WTC11 (cell line): Measurements from ENCODE around the gene DSTN. TPM values are rescaled to one million over a fixed set of nuclear protein-coding genes. Genes with fewer than 3 reads are reported as not detected.

Experiments
- ATAC-seq: fragments of 200-7000 bp; cut with Tn5 transposase; 2 replicates; pipeline ENCODE4 v1.10.0; 2021; ENCODE audit warnings: mild to moderate bottlenecking, moderate library complexity
- CTCF ChIA-PET: fragments of 300-600 bp; sonication (Branson Sonifier 250); formaldehyde crosslinking; loops from one replicate; lab custom pipeline; 2021; ENCODE audit warnings: antibody characterized with exemption; lab: Charles Lee
- POLR2A ChIA-PET: fragments of 350-600 bp; sonication (Branson Sonifier 250); formaldehyde crosslinking; loops from one replicate; lab custom pipeline; 2021; ENCODE audit warnings: antibody characterized with exemption; lab: Charles Lee
- DNase-seq: peaks from one replicate; pipeline ENCODE4 v3.0.0; 2021; ENCODE audit warnings: low spot score
- H3K27ac Mint-ChIP-seq: 2 replicates; pipeline ENCODE4 v1.8.0; 2021; ENCODE audit warnings: mixed read lengths
- H3K27me3 Mint-ChIP-seq: 2 replicates; pipeline ENCODE4 v1.8.0; 2021; ENCODE audit warnings: low read depth, mild to moderate bottlenecking, moderate library complexity, mixed read lengths
- H3K36me3 Mint-ChIP-seq: 2 replicates; pipeline ENCODE4 v1.8.0; 2021; ENCODE audit warnings: mixed read lengths
- H3K4me1 Mint-ChIP-seq: 2 replicates; pipeline ENCODE4 v1.8.0; 2022; ENCODE audit warnings: mixed read lengths
- H3K4me3 Mint-ChIP-seq: 2 replicates; pipeline ENCODE4 v1.8.0; 2021; ENCODE audit warnings: mild to moderate bottlenecking, moderate library complexity, mixed read lengths
- H3K9me3 Mint-ChIP-seq: 2 replicates; pipeline ENCODE4 v1.8.0; 2021; ENCODE audit warnings: mixed read lengths
- CREB1 ChIP-seq: sonication (generic); formaldehyde crosslinking; IDR thresholded peaks from 2 replicates; pipeline ENCODE4 v1.8.0; 2023; ENCODE audit warnings: mild to moderate bottlenecking, missing genetic modification reagents
- ESRRA ChIP-seq: sonication (generic); formaldehyde crosslinking; IDR thresholded peaks from 2 replicates; pipeline ENCODE4 v1.8.1; 2022; ENCODE audit warnings: mild to moderate bottlenecking, missing genetic modification reagents, borderline replicate concordance
- ETV6 ChIP-seq: sonication (generic); formaldehyde crosslinking; IDR thresholded peaks from 2 replicates; pipeline ENCODE4 v1.8.1; 2022; ENCODE audit warnings: mild to moderate bottlenecking, missing genetic modification reagents
- FOXP1 ChIP-seq: sonication (generic); formaldehyde crosslinking; IDR thresholded peaks from 2 replicates; pipeline ENCODE4 v1.8.0; 2022; ENCODE audit warnings: missing genetic modification reagents, mild to moderate bottlenecking, moderate library complexity, borderline replicate concordance
- NFE2L1 ChIP-seq: sonication (generic); formaldehyde crosslinking; IDR thresholded peaks from 2 replicates; pipeline ENCODE4 v1.8.1; 2023; ENCODE audit warnings: missing genetic modification reagents
- NR3C1 ChIP-seq: sonication (generic); formaldehyde crosslinking; conservative IDR thresholded peaks from 2 replicates; pipeline ENCODE4 v1.8.1; 2023; ENCODE audit warnings: low read depth, mild to moderate bottlenecking, missing genetic modification reagents
- OVOL2 ChIP-seq: fragments of 250-450 bp; sonication (Bioruptor Pico); IDR thresholded peaks from 2 replicates; pipeline ENCODE4 v1.9.0; 2021; ENCODE audit warnings: mild to moderate bottlenecking, borderline replicate concordance
- RELA ChIP-seq: sonication (generic); formaldehyde crosslinking; IDR thresholded peaks from 2 replicates; pipeline ENCODE4 v1.8.1; 2022; ENCODE audit warnings: missing genetic modification reagents, mild to moderate bottlenecking, borderline replicate concordance
- SMAD4 ChIP-seq: sonication (generic); formaldehyde crosslinking; IDR thresholded peaks from 2 replicates; pipeline ENCODE4 v1.8.0; 2022; ENCODE audit warnings: mild to moderate bottlenecking, missing genetic modification reagents
- TEAD4 ChIP-seq: sonication (generic); formaldehyde crosslinking; IDR thresholded peaks from 2 replicates; pipeline ENCODE4 v1.8.0; 2022; ENCODE audit warnings: mild to moderate bottlenecking, missing genetic modification reagents
- ZNF219 ChIP-seq: sonication (generic); formaldehyde crosslinking; IDR thresholded peaks from 2 replicates; pipeline ENCODE4 v1.8.0; 2023; ENCODE audit warnings: missing genetic modification reagents, mild to moderate bottlenecking, borderline replicate concordance
- ZNF263 ChIP-seq: sonication (generic); formaldehyde crosslinking; IDR thresholded peaks from 2 replicates; pipeline ENCODE4 v1.8.1; 2022; ENCODE audit warnings: low read depth, mild to moderate bottlenecking, moderate library complexity, missing genetic modification reagents
- ZNF416 ChIP-seq: fragments of 250-450 bp; sonication (Bioruptor Pico); IDR thresholded peaks from 2 replicates; pipeline ENCODE4 v1.9.0; 2021; ENCODE audit warnings: mild to moderate bottlenecking, inconsistent platforms
- total RNA-seq: library from RNA; stranded (reverse); gene quantifications from 3 replicates; pipeline ENCODE4 v1.2.3, GENCODE V29; 2021
- TF ChIP-seq, protein P1 (sequence below): sonication (generic); formaldehyde crosslinking; IDR thresholded peaks from 2 replicates; pipeline ENCODE4 v1.8.0; 2023; ENCODE audit warnings: missing genetic modification reagents, mild to moderate bottlenecking, borderline replicate concordance
- TF ChIP-seq, protein P2 (sequence below): fragments of 200-600 bp; IDR thresholded peaks from 2 replicates; pipeline ENCODE4 v1.8.0; 2022; ENCODE audit warnings: antibody characterized with exemption
- TF ChIP-seq, protein P3 (sequence below): sonication (generic); formaldehyde crosslinking; IDR thresholded peaks from 2 replicates; pipeline ENCODE4 v1.8.1; 2023; ENCODE audit warnings: mild to moderate bottlenecking, missing genetic modification reagents
- TF ChIP-seq, protein P4 (sequence below): sonication (generic); formaldehyde crosslinking; conservative IDR thresholded peaks from 2 replicates; pipeline ENCODE4 v1.8.1; 2022; ENCODE audit warnings: mild to moderate bottlenecking, missing genetic modification reagents
- TF ChIP-seq, protein P5 (sequence below): sonication (generic); formaldehyde crosslinking; IDR thresholded peaks from 2 replicates; pipeline ENCODE4 v1.8.1; 2023; ENCODE audit warnings: mild to moderate bottlenecking, missing genetic modification reagents
- TF ChIP-seq, protein P6 (sequence below): sonication (generic); formaldehyde crosslinking; IDR thresholded peaks from 2 replicates; pipeline ENCODE4 v1.8.0; 2022; ENCODE audit warnings: mild to moderate bottlenecking, missing genetic modification reagents
- TF ChIP-seq, protein P7 (sequence below): sonication (generic); formaldehyde crosslinking; IDR thresholded peaks from 2 replicates; pipeline ENCODE4 v1.8.1; 2023; ENCODE audit warnings: mild to moderate bottlenecking, missing genetic modification reagents, moderate library complexity

The DSTN gene
- total RNA-seq, 1 experiment from 2014 or later: 153 TPM

DNA sequence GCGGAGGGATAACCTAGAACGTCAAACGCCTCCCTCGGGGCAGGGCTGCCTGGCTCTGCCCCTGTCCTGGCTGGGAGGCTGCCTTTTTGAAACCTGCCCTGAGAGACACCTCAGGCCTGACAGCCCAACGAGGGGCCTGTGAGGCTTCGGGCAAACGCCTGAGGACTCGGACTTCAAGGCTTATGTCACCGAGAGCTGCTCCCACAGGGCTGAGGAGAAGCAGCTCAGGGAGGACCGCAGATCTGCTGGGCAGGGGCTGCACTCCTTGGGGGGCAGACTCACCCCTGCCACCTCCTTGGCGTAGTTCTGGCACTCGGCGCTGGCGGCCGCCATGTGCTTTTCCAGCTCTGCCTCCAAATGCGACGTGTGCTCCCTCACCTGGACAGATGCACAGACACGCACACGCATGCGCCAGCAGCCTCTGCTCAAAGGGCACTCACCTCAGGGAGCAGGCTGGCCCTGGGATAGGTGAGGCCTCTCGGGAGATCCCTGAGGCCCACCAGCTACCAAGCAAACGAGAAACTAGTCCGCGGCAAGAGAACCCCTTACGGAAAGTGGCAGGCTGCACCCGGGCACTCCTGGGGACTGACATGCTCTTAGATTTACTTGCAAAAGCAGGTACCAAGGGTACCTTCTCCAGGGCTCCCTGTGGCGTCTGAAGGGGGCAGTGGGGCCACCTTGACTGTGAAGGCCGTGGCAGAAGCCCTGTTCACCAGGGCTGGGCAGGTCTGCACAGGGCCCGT is 49.6 kb downstream of the DSTN start (continued):
- TF ChIP-seq, protein P1, sequence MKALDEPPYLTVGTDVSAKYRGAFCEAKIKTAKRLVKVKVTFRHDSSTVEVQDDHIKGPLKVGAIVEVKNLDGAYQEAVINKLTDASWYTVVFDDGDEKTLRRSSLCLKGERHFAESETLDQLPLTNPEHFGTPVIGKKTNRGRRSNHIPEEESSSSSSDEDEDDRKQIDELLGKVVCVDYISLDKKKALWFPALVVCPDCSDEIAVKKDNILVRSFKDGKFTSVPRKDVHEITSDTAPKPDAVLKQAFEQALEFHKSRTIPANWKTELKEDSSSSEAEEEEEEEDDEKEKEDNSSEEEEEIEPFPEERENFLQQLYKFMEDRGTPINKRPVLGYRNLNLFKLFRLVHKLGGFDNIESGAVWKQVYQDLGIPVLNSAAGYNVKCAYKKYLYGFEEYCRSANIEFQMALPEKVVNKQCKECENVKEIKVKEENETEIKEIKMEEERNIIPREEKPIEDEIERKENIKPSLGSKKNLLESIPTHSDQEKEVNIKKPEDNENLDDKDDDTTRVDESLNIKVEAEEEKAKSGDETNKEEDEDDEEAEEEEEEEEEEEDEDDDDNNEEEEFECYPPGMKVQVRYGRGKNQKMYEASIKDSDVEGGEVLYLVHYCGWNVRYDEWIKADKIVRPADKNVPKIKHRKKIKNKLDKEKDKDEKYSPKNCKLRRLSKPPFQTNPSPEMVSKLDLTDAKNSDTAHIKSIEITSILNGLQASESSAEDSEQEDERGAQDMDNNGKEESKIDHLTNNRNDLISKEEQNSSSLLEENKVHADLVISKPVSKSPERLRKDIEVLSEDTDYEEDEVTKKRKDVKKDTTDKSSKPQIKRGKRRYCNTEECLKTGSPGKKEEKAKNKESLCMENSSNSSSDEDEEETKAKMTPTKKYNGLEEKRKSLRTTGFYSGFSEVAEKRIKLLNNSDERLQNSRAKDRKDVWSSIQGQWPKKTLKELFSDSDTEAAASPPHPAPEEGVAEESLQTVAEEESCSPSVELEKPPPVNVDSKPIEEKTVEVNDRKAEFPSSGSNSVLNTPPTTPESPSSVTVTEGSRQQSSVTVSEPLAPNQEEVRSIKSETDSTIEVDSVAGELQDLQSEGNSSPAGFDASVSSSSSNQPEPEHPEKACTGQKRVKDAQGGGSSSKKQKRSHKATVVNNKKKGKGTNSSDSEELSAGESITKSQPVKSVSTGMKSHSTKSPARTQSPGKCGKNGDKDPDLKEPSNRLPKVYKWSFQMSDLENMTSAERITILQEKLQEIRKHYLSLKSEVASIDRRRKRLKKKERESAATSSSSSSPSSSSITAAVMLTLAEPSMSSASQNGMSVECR: no peak
- TF ChIP-seq, protein P2, sequence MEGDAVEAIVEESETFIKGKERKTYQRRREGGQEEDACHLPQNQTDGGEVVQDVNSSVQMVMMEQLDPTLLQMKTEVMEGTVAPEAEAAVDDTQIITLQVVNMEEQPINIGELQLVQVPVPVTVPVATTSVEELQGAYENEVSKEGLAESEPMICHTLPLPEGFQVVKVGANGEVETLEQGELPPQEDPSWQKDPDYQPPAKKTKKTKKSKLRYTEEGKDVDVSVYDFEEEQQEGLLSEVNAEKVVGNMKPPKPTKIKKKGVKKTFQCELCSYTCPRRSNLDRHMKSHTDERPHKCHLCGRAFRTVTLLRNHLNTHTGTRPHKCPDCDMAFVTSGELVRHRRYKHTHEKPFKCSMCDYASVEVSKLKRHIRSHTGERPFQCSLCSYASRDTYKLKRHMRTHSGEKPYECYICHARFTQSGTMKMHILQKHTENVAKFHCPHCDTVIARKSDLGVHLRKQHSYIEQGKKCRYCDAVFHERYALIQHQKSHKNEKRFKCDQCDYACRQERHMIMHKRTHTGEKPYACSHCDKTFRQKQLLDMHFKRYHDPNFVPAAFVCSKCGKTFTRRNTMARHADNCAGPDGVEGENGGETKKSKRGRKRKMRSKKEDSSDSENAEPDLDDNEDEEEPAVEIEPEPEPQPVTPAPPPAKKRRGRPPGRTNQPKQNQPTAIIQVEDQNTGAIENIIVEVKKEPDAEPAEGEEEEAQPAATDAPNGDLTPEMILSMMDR: no peak
- TF ChIP-seq ESRRA (no peak), NFE2L1 (CRISPR knock-in tag) (no peak)
- TF ChIP-seq, protein P3, sequence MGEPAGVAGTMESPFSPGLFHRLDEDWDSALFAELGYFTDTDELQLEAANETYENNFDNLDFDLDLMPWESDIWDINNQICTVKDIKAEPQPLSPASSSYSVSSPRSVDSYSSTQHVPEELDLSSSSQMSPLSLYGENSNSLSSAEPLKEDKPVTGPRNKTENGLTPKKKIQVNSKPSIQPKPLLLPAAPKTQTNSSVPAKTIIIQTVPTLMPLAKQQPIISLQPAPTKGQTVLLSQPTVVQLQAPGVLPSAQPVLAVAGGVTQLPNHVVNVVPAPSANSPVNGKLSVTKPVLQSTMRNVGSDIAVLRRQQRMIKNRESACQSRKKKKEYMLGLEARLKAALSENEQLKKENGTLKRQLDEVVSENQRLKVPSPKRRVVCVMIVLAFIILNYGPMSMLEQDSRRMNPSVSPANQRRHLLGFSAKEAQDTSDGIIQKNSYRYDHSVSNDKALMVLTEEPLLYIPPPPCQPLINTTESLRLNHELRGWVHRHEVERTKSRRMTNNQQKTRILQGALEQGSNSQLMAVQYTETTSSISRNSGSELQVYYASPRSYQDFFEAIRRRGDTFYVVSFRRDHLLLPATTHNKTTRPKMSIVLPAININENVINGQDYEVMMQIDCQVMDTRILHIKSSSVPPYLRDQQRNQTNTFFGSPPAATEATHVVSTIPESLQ (CRISPR knock-in tag): no peak
- TF ChIP-seq, protein P4, sequence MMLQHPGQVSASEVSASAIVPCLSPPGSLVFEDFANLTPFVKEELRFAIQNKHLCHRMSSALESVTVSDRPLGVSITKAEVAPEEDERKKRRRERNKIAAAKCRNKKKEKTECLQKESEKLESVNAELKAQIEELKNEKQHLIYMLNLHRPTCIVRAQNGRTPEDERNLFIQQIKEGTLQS (CRISPR knock-in tag): no peak

DNA sequence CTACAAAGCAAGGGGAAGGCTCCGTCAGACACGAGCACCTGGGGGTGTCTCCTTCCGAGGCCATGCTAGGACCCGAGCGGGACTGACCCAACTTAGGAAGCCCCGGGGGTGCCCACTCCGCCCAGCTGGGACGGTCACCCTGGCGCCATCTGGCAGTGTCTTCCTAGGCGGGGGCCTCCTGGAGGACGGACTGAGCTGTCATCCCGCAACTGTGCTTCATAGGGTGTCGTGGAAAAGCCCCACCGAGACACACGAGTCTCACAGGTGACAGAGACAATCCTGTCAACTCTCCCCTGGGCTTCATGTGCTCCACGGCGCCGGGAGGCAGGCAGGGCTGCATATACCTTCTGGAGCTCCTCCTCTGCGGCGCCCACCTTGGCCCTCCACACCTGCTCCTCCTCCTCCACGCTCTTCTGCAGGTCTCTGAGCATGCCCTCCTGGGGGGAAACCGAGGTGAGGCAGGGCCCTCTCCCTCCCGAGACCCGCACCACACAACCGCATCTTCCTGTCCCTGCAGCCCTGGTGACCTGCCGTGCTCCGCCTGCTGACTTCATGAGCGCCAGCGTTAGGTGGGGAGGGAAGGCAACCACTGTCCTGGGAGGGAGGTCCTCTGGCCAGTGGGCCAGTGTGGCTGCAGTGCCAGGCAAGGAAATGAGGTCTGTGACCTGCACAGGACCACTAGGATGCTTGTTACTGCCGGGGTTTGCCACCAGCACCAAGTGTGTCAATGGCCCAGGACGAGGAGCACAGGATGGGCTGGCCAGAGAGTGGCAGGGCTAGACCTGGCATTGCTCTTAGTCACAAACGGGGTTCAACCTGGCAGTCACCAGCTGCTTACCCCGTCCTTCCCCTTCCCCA is 50.7 kb downstream of the DSTN start:
- ATAC-seq (no peak), DNase-seq (peak; percentile 8)
- no peaks in the 10 kb centered on the region for H3K27me3 Mint-ChIP-seq
- ChIA-PET CTCF (no interaction called here), POLR2A (no interaction called here)
- no peaks in the 10 kb centered on the region for H3K4me1 Mint-ChIP-seq
- no peak overlapping the region for H3K4me3 Mint-ChIP-seq
- H3K27ac Mint-ChIP-seq: no peak overlapping the region
- H3K9me3 Mint-ChIP-seq: no peaks in the 10 kb centered on the region
- peaks cover 54% of the 10 kb centered on the region for H3K36me3 Mint-ChIP-seq
- TF ChIP-seq ZNF416 (CRISPR knock-in tag) (no peak), RELA (CRISPR knock-in tag) (no peak), FOXP1 (CRISPR knock-in tag) (no peak), CREB1 (CRISPR knock-in tag) (no peak), OVOL2 (CRISPR knock-in tag) (no peak), NR3C1 (CRISPR knock-in tag) (no peak), ZNF263 (CRISPR knock-in tag) (no peak), TEAD4 (CRISPR knock-in tag) (no peak), SMAD4 (no peak), ZNF219 (CRISPR knock-in tag) (no peak), ETV6 (no peak)
- TF ChIP-seq, protein P4 (CRISPR knock-in tag): no peak
- TF ChIP-seq, protein P2: no peak
- TF ChIP-seq, protein P5, sequence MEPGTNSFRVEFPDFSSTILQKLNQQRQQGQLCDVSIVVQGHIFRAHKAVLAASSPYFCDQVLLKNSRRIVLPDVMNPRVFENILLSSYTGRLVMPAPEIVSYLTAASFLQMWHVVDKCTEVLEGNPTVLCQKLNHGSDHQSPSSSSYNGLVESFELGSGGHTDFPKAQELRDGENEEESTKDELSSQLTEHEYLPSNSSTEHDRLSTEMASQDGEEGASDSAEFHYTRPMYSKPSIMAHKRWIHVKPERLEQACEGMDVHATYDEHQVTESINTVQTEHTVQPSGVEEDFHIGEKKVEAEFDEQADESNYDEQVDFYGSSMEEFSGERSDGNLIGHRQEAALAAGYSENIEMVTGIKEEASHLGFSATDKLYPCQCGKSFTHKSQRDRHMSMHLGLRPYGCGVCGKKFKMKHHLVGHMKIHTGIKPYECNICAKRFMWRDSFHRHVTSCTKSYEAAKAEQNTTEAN (CRISPR knock-in tag): no peak
- TF ChIP-seq, protein P6, sequence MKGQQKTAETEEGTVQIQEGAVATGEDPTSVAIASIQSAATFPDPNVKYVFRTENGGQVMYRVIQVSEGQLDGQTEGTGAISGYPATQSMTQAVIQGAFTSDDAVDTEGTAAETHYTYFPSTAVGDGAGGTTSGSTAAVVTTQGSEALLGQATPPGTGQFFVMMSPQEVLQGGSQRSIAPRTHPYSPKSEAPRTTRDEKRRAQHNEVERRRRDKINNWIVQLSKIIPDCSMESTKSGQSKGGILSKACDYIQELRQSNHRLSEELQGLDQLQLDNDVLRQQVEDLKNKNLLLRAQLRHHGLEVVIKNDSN (CRISPR knock-in tag): no peak
- TF ChIP-seq, protein P7, sequence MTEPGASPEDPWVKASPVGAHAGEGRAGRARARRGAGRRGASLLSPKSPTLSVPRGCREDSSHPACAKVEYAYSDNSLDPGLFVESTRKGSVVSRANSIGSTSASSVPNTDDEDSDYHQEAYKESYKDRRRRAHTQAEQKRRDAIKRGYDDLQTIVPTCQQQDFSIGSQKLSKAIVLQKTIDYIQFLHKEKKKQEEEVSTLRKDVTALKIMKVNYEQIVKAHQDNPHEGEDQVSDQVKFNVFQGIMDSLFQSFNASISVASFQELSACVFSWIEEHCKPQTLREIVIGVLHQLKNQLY (CRISPR knock-in tag): no peak
